Breast epithelium (tissue), 3 donors: Measurements from ENCODE around the gene SMAP1.

Experiments
- POLR2A ChIP-seq: fragments of 450-650 bp; IDR thresholded peaks from one replicate; pipeline ENCODE4 v1.6.1; 2016; ENCODE audit warnings: antibody characterized with exemption, mild to moderate bottlenecking, moderate library complexity
- TF ChIP-seq, protein P1 (sequence below), 3 donors: fragments of 450-650 bp; IDR thresholded peaks; one replicate each; pipeline ENCODE4 v1.5.1; 2016 to 2017; ENCODE audit warnings: antibody characterized with exemption in 3 of 3, mild to moderate bottlenecking in 3 of 3, moderate library complexity in 3 of 3

DNA sequence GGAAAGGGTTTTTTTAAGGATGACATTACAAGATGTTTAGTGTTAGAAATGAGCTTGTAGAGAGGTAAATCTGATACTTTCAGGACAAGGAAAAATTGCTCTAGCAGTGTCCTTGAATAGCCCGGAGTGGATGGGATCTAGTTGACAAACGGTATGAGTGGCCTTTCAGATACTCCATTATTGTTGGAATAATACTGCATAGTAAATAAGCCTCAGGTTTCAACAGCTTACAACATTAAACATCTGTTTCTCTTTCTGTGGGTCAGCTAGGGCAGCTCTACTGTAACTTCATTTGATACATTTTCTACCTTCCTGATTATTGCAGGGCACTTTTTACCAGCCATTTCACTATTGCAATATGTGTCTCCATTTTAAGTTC, 171.2 kb downstream of the SMAP1 start:
- TF ChIP-seq, protein P1, sequence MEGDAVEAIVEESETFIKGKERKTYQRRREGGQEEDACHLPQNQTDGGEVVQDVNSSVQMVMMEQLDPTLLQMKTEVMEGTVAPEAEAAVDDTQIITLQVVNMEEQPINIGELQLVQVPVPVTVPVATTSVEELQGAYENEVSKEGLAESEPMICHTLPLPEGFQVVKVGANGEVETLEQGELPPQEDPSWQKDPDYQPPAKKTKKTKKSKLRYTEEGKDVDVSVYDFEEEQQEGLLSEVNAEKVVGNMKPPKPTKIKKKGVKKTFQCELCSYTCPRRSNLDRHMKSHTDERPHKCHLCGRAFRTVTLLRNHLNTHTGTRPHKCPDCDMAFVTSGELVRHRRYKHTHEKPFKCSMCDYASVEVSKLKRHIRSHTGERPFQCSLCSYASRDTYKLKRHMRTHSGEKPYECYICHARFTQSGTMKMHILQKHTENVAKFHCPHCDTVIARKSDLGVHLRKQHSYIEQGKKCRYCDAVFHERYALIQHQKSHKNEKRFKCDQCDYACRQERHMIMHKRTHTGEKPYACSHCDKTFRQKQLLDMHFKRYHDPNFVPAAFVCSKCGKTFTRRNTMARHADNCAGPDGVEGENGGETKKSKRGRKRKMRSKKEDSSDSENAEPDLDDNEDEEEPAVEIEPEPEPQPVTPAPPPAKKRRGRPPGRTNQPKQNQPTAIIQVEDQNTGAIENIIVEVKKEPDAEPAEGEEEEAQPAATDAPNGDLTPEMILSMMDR (IDR thresholded peaks at IDR 0.05) = no peak
- TF ChIP-seq POLR2A = no peak
